NCI-H1694 treated with DMSO at 0.1 percent for 48 hours (cell line): ENCODE results near the gene ANKRD9.
"Not testable (repeated sequence)": the region's sequence is repeated elsewhere in the genome, so short reads cannot be mapped to it uniquely, and the experiment has no call there.

Source experiments
- DNase-seq: peaks from one replicate; lab custom pipeline; 2025; lab: John Stamatoyannopoulos, UW

Gene ANKRD9

DNA sequence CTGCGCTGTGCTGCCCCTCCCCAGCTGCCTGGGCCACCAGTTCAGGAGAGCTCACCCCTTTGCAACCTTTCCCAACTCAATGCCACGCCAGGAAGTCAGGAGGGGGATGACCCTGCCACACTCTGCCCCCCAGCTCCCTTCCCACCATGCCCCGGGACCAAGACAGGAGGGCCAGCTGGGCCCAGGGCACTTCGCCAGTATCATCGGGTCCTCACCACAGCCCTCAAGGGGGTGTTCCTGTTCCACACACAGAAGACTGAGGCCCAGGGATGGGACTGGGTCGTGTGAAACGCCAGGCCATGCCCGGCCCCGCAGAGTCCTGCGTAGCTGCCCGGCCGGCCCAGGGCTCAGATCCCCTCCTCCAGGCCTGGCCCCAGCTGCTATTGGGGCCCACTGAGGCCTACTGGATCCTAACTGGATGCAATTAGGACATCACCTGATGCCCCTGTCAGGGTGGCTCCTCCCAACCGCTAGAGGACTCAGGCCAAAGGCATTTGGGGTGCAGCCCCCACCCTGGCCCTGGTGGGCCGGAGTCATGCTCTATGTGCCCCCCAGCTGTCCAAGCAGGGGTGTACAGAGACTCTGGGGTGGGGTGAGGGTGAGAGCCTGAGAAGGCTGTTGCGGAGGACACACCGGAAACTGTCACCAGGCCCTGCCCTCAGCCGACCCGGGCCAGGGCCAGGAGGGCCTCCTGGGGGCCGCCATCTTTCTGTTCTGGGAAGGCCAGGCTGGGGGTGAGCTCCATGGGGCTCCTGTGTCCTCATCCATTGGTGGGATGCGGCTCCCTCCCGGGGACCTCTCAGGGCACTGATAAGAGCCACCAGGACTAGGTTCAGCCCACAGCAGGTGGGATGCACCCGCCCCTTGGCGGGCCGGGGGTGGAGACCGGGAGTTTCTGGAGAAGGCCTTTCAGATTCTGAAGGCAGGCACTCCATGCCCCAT is 29.3 kb upstream of the ANKRD9 start:
- peak; percentile 37 for DNase-seq

DNA sequence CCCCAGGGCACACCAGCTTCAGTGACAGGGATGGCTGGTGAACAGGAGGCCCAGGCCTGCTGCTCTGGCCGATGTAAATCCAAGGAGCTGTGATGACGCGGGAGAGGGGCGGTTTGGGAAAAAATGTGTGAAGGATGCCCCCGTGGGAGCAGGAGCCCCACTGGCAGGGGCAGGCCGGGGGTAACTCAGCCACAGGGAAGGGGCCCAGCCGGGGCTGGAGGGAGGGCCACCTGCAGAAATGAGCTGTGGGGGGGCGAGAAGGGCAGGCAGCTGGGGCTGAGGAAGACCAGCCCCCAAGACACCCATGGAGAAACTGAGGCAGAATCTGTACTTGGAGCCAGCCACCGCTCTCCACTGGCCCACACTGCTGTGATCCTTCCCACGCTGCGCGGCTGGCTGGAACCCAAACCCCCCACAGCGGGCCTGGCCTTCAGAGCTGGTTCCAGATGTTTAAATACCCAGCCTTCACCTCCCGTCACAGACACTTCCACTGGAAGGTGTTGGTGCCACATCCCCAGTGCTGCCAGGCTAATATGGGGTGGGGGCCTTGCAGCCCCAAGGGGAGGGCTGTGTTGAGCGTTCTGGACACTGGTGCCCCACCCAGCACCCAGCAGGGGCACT is 28.5 kb upstream of the ANKRD9 start:
- no peak for DNase-seq

- no peak for DNase-seq
Measured at GRCh38 chr14:102532204-102532658, 22.7 kb upstream of the ANKRD9 start.

DNA sequence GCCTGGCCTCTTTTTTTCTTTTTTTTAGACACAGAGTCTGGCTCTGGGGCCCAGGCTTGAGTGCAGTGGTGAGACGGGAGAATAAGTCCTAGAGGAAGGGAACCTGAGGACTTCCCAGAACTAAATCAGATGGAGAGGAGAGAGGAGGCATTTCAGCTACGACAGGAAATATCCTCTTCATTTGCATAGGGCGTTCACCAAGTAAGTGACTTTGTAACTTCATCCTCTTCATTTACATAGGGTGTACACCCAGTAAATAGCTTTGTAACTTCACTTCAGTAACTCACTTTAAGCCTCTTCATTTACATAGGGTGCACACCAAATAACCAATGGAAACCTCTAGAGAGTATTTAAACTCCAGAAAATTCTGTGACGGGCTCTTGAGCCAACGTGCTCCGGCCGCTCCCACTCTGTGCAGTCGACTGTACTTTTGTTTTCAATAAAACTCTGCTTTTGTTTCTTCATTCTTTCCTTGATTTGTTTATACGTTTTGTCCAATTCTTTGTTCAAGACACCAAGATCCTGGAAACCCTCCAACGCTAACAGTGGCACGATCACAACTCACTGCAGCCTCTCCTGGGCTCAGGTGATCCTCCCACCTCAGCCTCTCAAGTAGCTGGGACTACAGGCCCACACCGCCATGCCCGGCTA is 21.4 kb upstream of the ANKRD9 start:
- DNase-seq = no peak

- no peak for DNase-seq
Measured at GRCh38 chr14:102528431-102529170, 19.0 kb upstream of the ANKRD9 start.

DNA sequence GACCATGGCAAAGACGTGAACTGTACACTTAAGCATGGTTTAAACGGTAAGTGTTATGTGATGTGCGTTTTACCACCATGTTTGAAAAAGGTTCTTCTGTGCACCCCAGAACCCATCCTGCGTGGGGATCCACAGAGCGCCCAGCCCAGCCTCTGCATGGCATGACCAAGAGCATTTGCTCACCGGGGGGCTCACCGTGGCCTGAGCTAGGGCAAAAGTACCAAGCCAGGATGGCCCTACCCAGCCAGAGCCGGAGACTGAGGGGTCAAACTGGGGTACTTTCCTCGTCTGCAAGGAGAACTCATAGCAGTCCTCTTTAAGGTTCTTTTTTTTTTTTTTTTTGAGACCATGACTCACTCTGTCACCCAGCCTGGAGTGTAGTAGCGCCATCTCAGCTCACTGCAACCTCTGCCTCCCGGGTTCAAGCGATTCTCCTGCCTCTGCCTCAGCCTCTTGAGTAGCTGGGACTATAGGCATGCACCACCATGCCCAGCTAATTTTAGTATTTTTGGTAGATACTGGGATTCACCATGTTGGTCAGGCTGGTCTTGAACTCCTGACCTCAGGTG is 16.4 kb upstream of the ANKRD9 start:
- no peak for DNase-seq

DNA sequence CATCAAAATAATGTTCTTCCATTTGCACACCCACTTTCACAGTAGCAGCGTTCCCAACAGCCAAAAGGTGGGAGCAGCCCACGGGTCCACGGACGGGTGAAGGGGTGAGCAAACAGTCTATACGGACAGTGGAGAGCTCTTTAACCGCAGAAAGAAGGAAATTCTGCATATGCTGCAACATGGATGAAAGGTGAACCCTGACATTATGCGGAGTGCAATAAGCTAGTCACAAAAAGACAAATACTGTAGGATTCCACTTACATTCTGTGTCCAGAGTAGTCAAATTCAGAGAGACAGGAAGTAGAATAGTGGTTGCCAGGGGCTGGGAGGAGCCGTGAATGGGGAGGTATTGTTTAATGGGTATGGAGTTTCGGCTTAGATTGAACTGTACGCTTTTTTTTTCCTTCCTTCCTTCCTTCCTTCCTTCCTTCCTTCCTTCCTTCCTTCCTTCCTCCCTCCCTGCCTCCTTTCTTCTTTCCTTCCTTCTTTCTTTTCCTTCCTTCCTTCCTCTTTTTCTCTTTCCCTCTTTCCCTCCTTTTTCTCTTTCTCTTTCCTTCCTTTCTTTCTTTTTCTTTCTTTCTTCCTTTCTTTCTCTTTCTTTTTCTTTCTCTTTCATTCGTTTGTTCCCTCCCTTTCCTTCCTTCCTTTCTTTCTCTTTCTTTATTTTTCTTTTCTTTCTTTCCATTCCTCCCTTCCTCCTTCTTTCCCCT is 15.8 kb upstream of the ANKRD9 start:
- DNase-seq = peak; percentile 92

GRCh38 chr14:102524451-102525218 is 15.1 kb upstream of the ANKRD9 start:
- peak; percentile 100 for DNase-seq

DNA sequence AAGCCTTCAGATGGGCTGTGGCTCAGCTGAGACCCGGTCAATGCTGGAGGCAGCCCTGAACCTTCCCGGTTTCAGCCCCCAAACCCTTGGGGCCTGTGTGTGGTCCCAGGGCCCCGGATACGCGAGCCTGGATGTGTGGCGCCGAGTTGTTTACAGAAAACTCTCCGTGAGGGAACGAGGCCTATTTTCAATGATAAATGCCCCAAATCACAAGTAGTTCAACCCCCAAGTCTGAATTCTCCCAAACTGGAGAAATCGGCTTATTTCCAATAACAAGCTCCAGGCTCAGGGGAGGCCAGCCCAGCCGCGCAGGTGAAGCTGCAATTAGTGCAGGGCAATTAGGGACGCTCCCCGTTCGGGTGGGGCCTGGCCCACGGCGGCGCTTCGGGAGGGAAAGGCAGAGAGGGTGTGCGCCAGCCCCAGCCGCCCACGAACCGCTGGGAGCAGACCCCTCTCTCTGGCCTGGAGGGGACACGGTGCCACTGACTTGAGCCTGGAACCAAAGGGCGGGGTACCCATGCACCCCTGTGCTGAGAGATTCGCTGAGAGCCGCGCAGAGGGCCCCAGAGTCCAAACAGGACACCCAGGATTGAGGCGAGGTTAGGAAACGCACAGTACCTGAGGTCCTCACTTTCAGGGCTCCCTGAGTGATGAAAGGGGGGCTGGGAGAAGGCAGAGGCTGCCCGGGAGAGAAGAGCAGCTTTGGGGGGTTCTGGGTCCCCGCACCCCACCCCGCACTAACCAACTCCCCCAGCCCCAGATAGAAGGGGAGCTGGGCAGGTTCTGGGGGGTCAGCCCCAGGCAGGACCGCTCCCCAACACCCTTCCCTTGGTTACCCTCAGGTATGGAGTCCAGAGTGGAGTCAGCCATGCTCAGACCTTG is 14.2 kb upstream of the ANKRD9 start:
- no peak for DNase-seq

- no peak for DNase-seq
Measured at GRCh38 chr14:102523200-102523568, 13.6 kb upstream of the ANKRD9 start.

GRCh38 chr14:102519709-102520108 is 10.1 kb upstream of the ANKRD9 start:
- DNase-seq = not testable (repeated sequence)

DNA sequence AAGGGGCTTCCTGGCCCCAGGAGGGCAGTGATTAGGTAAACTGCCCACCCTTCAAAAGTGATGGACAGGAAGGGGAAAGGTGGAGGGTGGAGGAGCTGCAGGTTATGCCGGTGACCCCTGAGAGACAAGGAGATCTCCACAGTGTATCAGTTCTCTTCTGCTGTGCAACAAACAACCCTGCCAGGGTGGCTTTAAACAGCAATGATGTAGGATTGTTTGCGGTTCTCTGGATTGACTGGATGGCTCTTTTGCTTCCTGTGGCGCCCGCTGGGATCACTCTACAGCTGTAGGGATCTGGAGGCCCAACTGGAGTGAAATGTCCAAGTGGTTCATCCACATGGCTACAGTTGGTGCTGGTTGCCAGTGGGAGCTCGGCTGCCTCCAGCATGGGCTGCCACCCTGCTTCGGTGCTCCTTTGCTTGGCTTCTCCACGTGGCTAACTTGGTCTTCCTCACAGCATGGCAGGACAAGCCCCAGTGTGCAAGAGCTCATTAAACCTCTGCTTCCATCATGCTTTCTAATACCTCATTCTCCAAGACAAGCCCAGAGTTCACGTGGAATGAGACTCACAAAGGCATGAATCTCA is 8.6 kb upstream of the ANKRD9 start:
- no peak for DNase-seq

- no peak for DNase-seq
Measured at GRCh38 chr14:102517392-102518062, 8.0 kb upstream of the ANKRD9 start.

GRCh38 chr14:102516531-102517391 is 7.2 kb upstream of the ANKRD9 start:
- DNase-seq = peak; percentile 53

GRCh38 chr14:102514987-102515733 is 5.6 kb upstream of the ANKRD9 start:
- DNase-seq = no peak

- DNase-seq = no peak
Measured at GRCh38 chr14:102513899-102514772, 4.6 kb upstream of the ANKRD9 start.
